Vagina (tissue), 2 donors: ENCODE results near the gene TBX18. TPM values are rescaled to one million over a fixed set of nuclear protein-coding genes. Genes with fewer than 3 reads are reported as not detected.

Experiments
- DNase-seq, 2 donors: peaks; one replicate each; pipeline ENCODE4 v3.0.0-alpha.2; 2017; ENCODE audit errors: extremely low spot score in 2 of 2
- H3K27ac ChIP-seq: fragments of 200-600 bp; sonication (generic); one replicate; pipeline ENCODE4 v1.5.1; 2019
- H3K27me3 ChIP-seq: fragments of 200-600 bp; sonication (generic); one replicate; pipeline ENCODE4 v1.5.1; 2019
- H3K36me3 ChIP-seq, 2 donors: fragments of 200-600 bp; sonication (generic); one replicate each; pipeline ENCODE4 v1.5.1; 2017 to 2019
- H3K4me1 ChIP-seq: fragments of 200-600 bp; sonication (generic); one replicate; pipeline ENCODE4 v1.5.1; 2019
- H3K4me3 ChIP-seq, 2 donors: fragments of 200-600 bp; sonication (generic); 1 replicate in 1 of 2; 2 replicates in 1 of 2; pipeline ENCODE4 v1.5.1; 2016 to 2019
- H3K9me3 ChIP-seq: fragments of 200-600 bp; sonication (generic); one replicate; pipeline ENCODE4 v1.5.1; 2019
- CTCF ChIP-seq, 3 experiments: fragments of 450-650 bp in 2 of 3; fragments of 200-600 bp in 1 of 3; sonication (generic) in 1 of 3; IDR thresholded peaks; one replicate each; pipeline ENCODE4 v1.5.1; 2017 to 2019; ENCODE audit warnings: antibody characterized with exemption in 3 of 3, mild to moderate bottlenecking in 2 of 3, moderate library complexity in 2 of 3
- POLR2A ChIP-seq, 2 donors: fragments of 450-650 bp; IDR thresholded peaks; one replicate each; pipeline ENCODE4 v1.6.1; 2017; ENCODE audit warnings: antibody characterized with exemption in 2 of 2, mild to moderate bottlenecking in 2 of 2, moderate library complexity in 2 of 2
- POLR2AphosphoS5 ChIP-seq, 2 donors: sonication (generic); formaldehyde crosslinking; IDR thresholded peaks; one replicate each; pipeline ENCODE4 v1.9.0; 2017; ENCODE audit warnings: antibody characterized with exemption in 2 of 2, mild to moderate bottlenecking in 2 of 2, low read depth in 1 of 2; ENCODE audit not compliant: insufficient read depth in 1 of 2
- intact Hi-C: fragments of 100-400 bp; cut with DNase I; formaldehyde crosslinking; loops from one replicate; pipeline ENCODE4 v1.15.1; 2023
- total RNA-seq: library from RNA; depleted of rRNA; stranded (reverse); fragments of >200 nt; gene quantifications from one replicate; pipeline ENCODE4 v1.2.3, GENCODE V29; 2016

TBX18 gene
- total RNA-seq, 1 donor from 2014 or later, result 9.8 TPM

GRCh38 chr6:84767526-84768201 lies 3.3 kb upstream of the TBX18 start:
- Histone ChIP-seq H3K27me3 (peaks cover 19% of the 10 kb centered on the region), H3K4me3 (no peak overlapping the region), H3K9me3 (no peaks in the 10 kb centered on the region), H3K4me1 (peaks cover 9% of the 10 kb centered on the region), H3K27ac (no peak overlapping the region), H3K36me3 (no peaks in the 10 kb centered on the region)
- no peak for DNase-seq
- no peak for TF ChIP-seq POLR2A (IDR thresholded peaks at IDR 0.05)
- TF ChIP-seq CTCF (IDR thresholded peaks at IDR 0.05), result no peak
- no peak for TF ChIP-seq POLR2AphosphoS5 (IDR thresholded peaks at IDR 0.05; ENCODE audit: insufficient read depth in 1 of 2, low read depth in 1 of 2)
- intact Hi-C loops, result loop anchor here (10.0 kb wide), 1 partner anchor 697 kb away; no protein-coding TSS in a partner anchor

- no peaks in the 10 kb centered on the region for H3K36me3 ChIP-seq
- H3K27ac ChIP-seq, result no peak overlapping the region
- TF ChIP-seq CTCF (IDR thresholded peaks at IDR 0.05) (no peak), POLR2A (IDR thresholded peaks at IDR 0.05) (no peak), POLR2AphosphoS5 (IDR thresholded peaks at IDR 0.05; ENCODE audit: insufficient read depth in 1 of 2, low read depth in 1 of 2) (no peak)
- intact Hi-C loops, result loop anchor here (10.0 kb wide), 1 partner anchor 698 kb away; no protein-coding TSS in a partner anchor
- no peaks in the 10 kb centered on the region for H3K9me3 ChIP-seq
- H3K4me3 ChIP-seq, result no peak overlapping the region
- no peak for DNase-seq
- peaks cover 9% of the 10 kb centered on the region for H3K4me1 ChIP-seq
- peaks cover 19% of the 10 kb centered on the region for H3K27me3 ChIP-seq
Observed at GRCh38 chr6:84766799-84767525, 2.6 kb upstream of the TBX18 start.

- intact Hi-C loops, result loop anchor here (10.0 kb wide), 1 partner anchor 699 kb away; no protein-coding TSS in a partner anchor
- H3K27me3 ChIP-seq, result peaks cover 19% of the 10 kb centered on the region
- peaks cover 9% of the 10 kb centered on the region for H3K4me1 ChIP-seq
Observed at GRCh38 chr6:84766118-84766798, 1.9 kb upstream of the TBX18 start.

GRCh38 chr6:84763886-84764331 lies 489 bp downstream of the TBX18 start:
- peak overlapping the region; percentile 47 to 55 for H3K4me3 ChIP-seq
- H3K4me1 ChIP-seq, result peaks cover 9% of the 10 kb centered on the region
- H3K36me3 ChIP-seq, result no peaks in the 10 kb centered on the region
- peak overlapping the region; percentile 78 for H3K27ac ChIP-seq
- intact Hi-C loops, result loop anchor here (10.0 kb wide), 1 partner anchor 701 kb away; no protein-coding TSS in a partner anchor
- H3K27me3 ChIP-seq, result peaks cover 19% of the 10 kb centered on the region
- TF ChIP-seq POLR2A (IDR thresholded peaks at IDR 0.05), result no peak
- no peak for TF ChIP-seq CTCF (IDR thresholded peaks at IDR 0.05)
- TF ChIP-seq POLR2AphosphoS5 (IDR thresholded peaks at IDR 0.05; ENCODE audit: insufficient read depth in 1 of 2, low read depth in 1 of 2), result no peak
- no peak for DNase-seq
- H3K9me3 ChIP-seq, result no peaks in the 10 kb centered on the region

More at GRCh38 chr6:84766118-84766798, 1.9 kb upstream of the TBX18 start:
- no peaks in the 10 kb centered on the region for H3K36me3 ChIP-seq
- no peak overlapping the region for H3K27ac ChIP-seq
- H3K9me3 ChIP-seq, result no peaks in the 10 kb centered on the region
- no peak for TF ChIP-seq POLR2A (IDR thresholded peaks at IDR 0.05)
- TF ChIP-seq POLR2AphosphoS5 (IDR thresholded peaks at IDR 0.05; ENCODE audit: insufficient read depth in 1 of 2, low read depth in 1 of 2), result no peak
- no peak for TF ChIP-seq CTCF (IDR thresholded peaks at IDR 0.05)
- H3K4me3 ChIP-seq, result no peak overlapping the region
- DNase-seq, result no peak
